Chondrocyte (in vitro differentiated cells): Measurements from ENCODE around the gene SLC35B4. TPM values are rescaled to one million over a fixed set of nuclear protein-coding genes. Genes with fewer than 3 reads are reported as not detected.

Experiments
- DNase-seq: peaks from one replicate; pipeline ENCODE4 v3.0.0; 2021; ENCODE audit warnings: mixed read lengths, low spot score
- H3K27ac Mint-ChIP-seq: one replicate; pipeline ENCODE4 v1.8.0; 2021; ENCODE audit warnings: mild to moderate bottlenecking, moderate library complexity, mixed read lengths; ENCODE audit not compliant: unreplicated experiment
- H3K27me3 Mint-ChIP-seq: 2 replicates; pipeline ENCODE4 v1.8.0; 2021; ENCODE audit warnings: low read depth, mixed read lengths
- H3K36me3 Mint-ChIP-seq: 2 replicates; pipeline ENCODE4 v1.8.0; 2021; ENCODE audit warnings: low read depth, mixed read lengths
- H3K4me1 Mint-ChIP-seq: 2 replicates; pipeline ENCODE4 v1.8.0; 2021; ENCODE audit warnings: low read depth, mild to moderate bottlenecking, mixed read lengths
- H3K4me3 Mint-ChIP-seq: one replicate; pipeline ENCODE4 v1.8.0; 2021; ENCODE audit warnings: mild to moderate bottlenecking, moderate library complexity, mixed read lengths; ENCODE audit not compliant: unreplicated experiment
- H3K9me3 Mint-ChIP-seq: 2 replicates; pipeline ENCODE4 v1.8.0; 2021; ENCODE audit warnings: low read depth, mixed read lengths
- CTCF ChIP-seq: fragments of 200-600 bp; sonication (generic); IDR thresholded peaks from 2 replicates; pipeline ENCODE4 v1.5.0; 2021; ENCODE audit warnings: antibody characterized with exemption, mild to moderate bottlenecking, moderate library complexity
- total RNA-seq: library from RNA; stranded (reverse); gene quantifications from 3 replicates; pipeline ENCODE4 v1.2.1, GENCODE V29; 2021

SLC35B4 gene
- total RNA-seq, 1 donor from 2014 or later = 25.1 TPM

GRCh38 chr7:134362587-134363483 is 46.1 kb upstream of the SLC35B4 start:
- no peak for DNase-seq
- H3K4me3 Mint-ChIP-seq = no peak overlapping the region
- peaks cover 11% of the 10 kb centered on the region for H3K4me1 Mint-ChIP-seq
- peaks cover 5% of the 10 kb centered on the region for H3K27me3 Mint-ChIP-seq
- H3K27ac Mint-ChIP-seq = no peak overlapping the region
- TF ChIP-seq CTCF = no peak
- H3K9me3 Mint-ChIP-seq = no peaks in the 10 kb centered on the region
- no peaks in the 10 kb centered on the region for H3K36me3 Mint-ChIP-seq

GRCh38 chr7:134359787-134360432 is 43.2 kb upstream of the SLC35B4 start:
- DNase-seq = no peak
- peaks cover 7% of the 10 kb centered on the region for H3K27me3 Mint-ChIP-seq
- H3K4me3 Mint-ChIP-seq = no peak overlapping the region
- H3K36me3 Mint-ChIP-seq = no peaks in the 10 kb centered on the region
- no peak overlapping the region for H3K27ac Mint-ChIP-seq
- no peaks in the 10 kb centered on the region for H3K9me3 Mint-ChIP-seq
- H3K4me1 Mint-ChIP-seq = peaks cover 5% of the 10 kb centered on the region
- TF ChIP-seq CTCF = no peak

- TF ChIP-seq CTCF = no peak
- H3K36me3 Mint-ChIP-seq = no peaks in the 10 kb centered on the region
- no peak overlapping the region for H3K27ac Mint-ChIP-seq
- no peak for DNase-seq
- H3K9me3 Mint-ChIP-seq = no peaks in the 10 kb centered on the region
- H3K4me3 Mint-ChIP-seq = no peak overlapping the region
- peaks cover 10% of the 10 kb centered on the region for H3K27me3 Mint-ChIP-seq
- no peaks in the 10 kb centered on the region for H3K4me1 Mint-ChIP-seq
Observed at GRCh38 chr7:134357486-134357885, 40.8 kb upstream of the SLC35B4 start.

- Mint-ChIP-seq H3K4me1 (peaks cover under 1% of the 10 kb centered on the region), H3K36me3 (no peaks in the 10 kb centered on the region), H3K4me3 (no peak overlapping the region), H3K9me3 (no peaks in the 10 kb centered on the region), H3K27me3 (peaks cover 10% of the 10 kb centered on the region), H3K27ac (no peak overlapping the region)
- DNase-seq = no peak
- no peak for TF ChIP-seq CTCF
Observed at GRCh38 chr7:134356421-134356936, 39.7 kb upstream of the SLC35B4 start.

GRCh38 chr7:134355927-134356326 is 39.2 kb upstream of the SLC35B4 start:
- Mint-ChIP-seq H3K9me3 (no peaks in the 10 kb centered on the region), H3K4me1 (peaks cover 6% of the 10 kb centered on the region), H3K36me3 (no peaks in the 10 kb centered on the region), H3K27me3 (peaks cover 8% of the 10 kb centered on the region), H3K27ac (no peak overlapping the region), H3K4me3 (no peak overlapping the region)
- no peak for DNase-seq
- TF ChIP-seq CTCF = no peak
